BJ (cell line): ENCODE measurements around the gene ACHE. TPM values are rescaled to one million over a fixed set of nuclear protein-coding genes. Genes with fewer than 3 reads are reported as not detected.
A peak's percentile ranks its signal among the peaks of the same experiment; 100 is the strongest.
"Not testable (repeated sequence)": the region's sequence is repeated elsewhere in the genome, so short reads cannot be mapped to it uniquely, and the experiment has no call there.

Experiments
- CTCF ChIA-PET: fragments of 350-600 bp; formaldehyde crosslinking; extraction: SDS; loops from one replicate; lab custom pipeline; 2021; ENCODE audit warnings: antibody characterized with exemption, inconsistent platforms; lab: Yijun Ruan, JAX
- POLR2A ChIA-PET: fragments of 300-600 bp; sonication (Branson Sonifier 250); formaldehyde crosslinking; extraction: SDS; loops from one replicate; lab custom pipeline; 2021; ENCODE audit warnings: antibody characterized with exemption; lab: Charles Lee
- DNase-seq: peaks from one replicate; pipeline ENCODE4 v3.0.0-alpha.2; 2011; ENCODE audit warnings: low read depth
- H3K27me3 ChIP-seq: 2 replicates; pipeline ENCODE4 v1.6.0; 2011; ENCODE audit warnings: low read length; ENCODE audit not compliant: control insufficient read depth, insufficient read depth
- H3K36me3 ChIP-seq: 2 replicates; pipeline ENCODE4 v1.5.1; 2011; ENCODE audit warnings: low read length; ENCODE audit not compliant: control insufficient read depth, insufficient read depth
- H3K4me3 ChIP-seq: 2 replicates; pipeline ENCODE4 v1.5.1; 2011; ENCODE audit warnings: low read depth, mild to moderate bottlenecking, control low read depth, low read length
- CTCF ChIP-seq: IDR thresholded peaks from 2 replicates; pipeline ENCODE4 v1.5.1; 2011; ENCODE audit warnings: low read depth, mild to moderate bottlenecking, control low read depth, inconsistent platforms, low read length, moderate library complexity; ENCODE audit not compliant: insufficient read depth
- polyA plus RNA-seq: library from polyadenylated mRNA; depleted of rRNA; stranded (reverse); fragments of >200 nt; gene quantifications from 2 replicates; pipeline ENCODE4 v1.2.3, GENCODE V29; 2011

ACHE gene
- polyA plus RNA-seq, 1 experiment, result 0.22 TPM

- no peaks in the 10 kb centered on the region for H3K27me3 ChIP-seq
- TF ChIP-seq CTCF, result no peak
- no peak overlapping the region for H3K4me3 ChIP-seq
- ChIA-PET CTCF (interaction anchor here (9.2 kb wide), 1 partner anchor 59 kb away, joined by 143 read pairs; no protein-coding TSS in a partner anchor), POLR2A (no interaction called here)
- peaks cover 14% of the 10 kb centered on the region for H3K36me3 ChIP-seq
- DNase-seq, result no peak
These were observed 38.8 kb downstream of the ACHE start for GRCh38 chr7:100856871-100857282.

GRCh38 chr7:100855515-100855914, 40.2 kb downstream of the ACHE start:
- ChIA-PET CTCF (interaction anchor here (0.9 to 9.2 kb wide), 3 partner anchors 57 to 163 kb away, joined by 3 to 143 read pairs (median 16); partner anchors contain the start of gene POP7), POLR2A (no interaction called here)
- TF ChIP-seq CTCF, result no peak
- Histone ChIP-seq H3K27me3 (no peaks in the 10 kb centered on the region), H3K36me3 (peaks cover 7% of the 10 kb centered on the region; the same call in 1 of the 2 replicates), H3K4me3 (no peak overlapping the region)
- no peak for DNase-seq

- H3K36me3 ChIP-seq, POLR2A ChIA-PET, DNase-seq, H3K27me3 ChIP-seq, H3K4me3 ChIP-seq: not testable (repeated sequence)
- CTCF ChIA-PET, result interaction anchor here (3.5 to 9.2 kb wide), 2 partner anchors 57 to 150 kb away, joined by 16 to 143 read pairs; partner anchors contain the start of gene POP7
These were observed 40.8 kb downstream of the ACHE start for GRCh38 chr7:100854899-100855298.

- CTCF ChIA-PET, result interaction anchor here (0.6 to 9.2 kb wide), 5 partner anchors 29 to 149 kb away, joined by 3 to 143 read pairs (median 5); partner anchors contain the start of genes EPO and POP7
- no peak for DNase-seq
- no peak for TF ChIP-seq CTCF
- H3K36me3 ChIP-seq, result peaks cover 4% of the 10 kb centered on the region; the same call in 1 of the 2 replicates
- POLR2A ChIA-PET, result interaction anchor here (0.7 kb wide), 1 partner anchor 88 kb away, joined by 4 read pairs; no protein-coding TSS in a partner anchor
- H3K27me3 ChIP-seq, result no peaks in the 10 kb centered on the region
- no peak overlapping the region for H3K4me3 ChIP-seq
These were observed 41.4 kb downstream of the ACHE start for GRCh38 chr7:100854146-100854895.

GRCh38 chr7:100852048-100852872, 43.4 kb downstream of the ACHE start, which contains the start of gene SLC12A9:
Gene SLC12A9, plus strand, starts transcription at chr7:100852713. Its CDS starts 1,485 bp downstream, at chr7:100854198.
- H3K4me3 ChIP-seq, result peak within 1 kb of the TSS; percentile 79
- no peaks in the 10 kb centered on the region for H3K27me3 ChIP-seq
- ChIA-PET POLR2A (interaction anchor here (0.6 to 2.0 kb wide), 4 partner anchors 127 to 269 kb away, joined by 3 to 8 read pairs (median 6); partner anchors contain the start of gene POP7), CTCF (interaction anchor here (0.7 to 9.2 kb wide), 40 partner anchors 9 to 416 kb away, joined by 3 to 143 read pairs (median 5); partner anchors contain the start of genes EPHB4, EPO, MOSPD3 and PCOLCE)
- peak; percentile 90 for TF ChIP-seq CTCF
- peaks cover 3% of the 10 kb centered on the region; the same call in 1 of the 2 replicates for H3K36me3 ChIP-seq
- DNase-seq, result peak; percentile 31
